Measurements from ENCODE around the gene SRSF8. TPM values are rescaled to one million over a fixed set of nuclear protein-coding genes. Genes with fewer than 3 reads are reported as not detected.

Gene SRSF8
- total and polyA plus RNA-seq, 4 experiments from 2014 or later, result 104 to 147 (median 112) TPM

DNA sequence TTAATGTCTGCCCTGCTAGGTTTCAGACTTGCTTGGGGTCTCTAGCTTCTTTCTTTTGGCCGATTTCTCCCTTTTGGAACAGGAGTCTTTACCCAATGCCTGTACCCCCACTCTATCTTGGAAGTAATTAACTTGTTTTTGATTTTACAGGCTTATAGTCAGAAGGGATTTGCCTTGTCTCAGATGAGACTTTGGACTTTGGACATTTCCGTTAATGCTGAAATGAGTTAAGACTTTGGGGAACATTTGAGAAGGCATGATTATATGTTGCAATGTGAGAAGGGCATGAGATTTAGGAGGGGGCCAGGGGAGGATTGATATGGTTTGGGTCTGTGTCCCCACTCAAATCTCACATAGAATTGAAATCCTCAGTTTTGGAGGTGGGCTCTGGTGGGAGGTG is 12.4 kb upstream of the SRSF8 start:
- no peaks in the 10 kb centered on the region for H3K9me3 Mint-ChIP-seq
- Histone ChIP-seq H3K27ac (ENCODE audit: low read depth, low read length) (no peak overlapping the region), H3K36me3 (ENCODE audit: insufficient read depth, low read length) (no peaks in the 10 kb centered on the region), H3K27me3 (ENCODE audit: insufficient read depth, low read length) (peaks cover 5% of the 10 kb centered on the region), H3K4me1 (ENCODE audit: insufficient read depth, low read length) (no peaks in the 10 kb centered on the region), H3K9me3 (ENCODE audit: control insufficient read depth in 1 of 2, low read length in 2 of 2) (no peaks in the 10 kb centered on the region), H3K4me3 (ENCODE audit: low read length in 2 of 2) (no peak overlapping the region)
- H3K27me3 Mint-ChIP-seq, result peaks cover 19 to 30% of the 10 kb centered on the region in 2 donors
- intact Hi-C loops (cut with micrococcal nuclease), result no loop called here
- no peak overlapping the region for H3K27ac Mint-ChIP-seq
- no peak overlapping the region for H3K4me3 Mint-ChIP-seq
- no peaks in the 10 kb centered on the region for H3K4me1 Mint-ChIP-seq
- H3K36me3 Mint-ChIP-seq, result peaks cover 0 to 3% of the 10 kb centered on the region in 2 donors
- no peak for DNase-seq
- CTCF ChIA-PET (ENCODE audit: partially characterized antibody), result no interaction called here
- POLR2A ChIA-PET (ENCODE audit: partially characterized antibody), result no interaction called here

DNA sequence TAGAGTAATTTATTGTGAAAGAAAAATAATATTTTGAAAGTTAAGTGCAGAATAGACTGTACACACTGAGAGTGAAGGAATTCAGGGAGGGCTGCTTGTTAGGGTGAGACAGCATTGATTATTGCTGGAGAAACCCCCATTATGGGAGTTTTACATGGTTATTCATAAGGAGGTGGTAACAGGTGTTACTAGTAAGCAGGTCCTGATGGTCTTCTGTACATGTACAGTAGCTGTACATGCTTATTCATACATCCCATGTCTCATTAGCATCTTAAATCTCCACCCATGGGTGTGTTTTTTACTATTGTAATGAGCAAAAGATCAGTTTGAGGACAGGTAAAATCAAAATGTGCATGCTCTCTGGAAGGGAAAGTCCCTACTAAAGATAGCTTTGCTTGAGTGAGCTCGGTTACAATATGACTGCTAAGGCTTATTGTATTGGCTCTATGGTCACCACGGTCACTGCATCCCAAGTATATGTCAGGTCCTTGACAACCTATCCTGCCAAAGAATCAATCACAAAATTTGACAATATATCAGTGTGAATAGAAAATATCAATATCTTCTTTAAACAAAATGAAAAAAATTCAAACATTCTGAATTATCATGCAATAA is 11.3 kb upstream of the SRSF8 start:
- Mint-ChIP-seq H3K27me3 (peaks cover 24 to 30% of the 10 kb centered on the region in 2 donors), H3K4me3 (no peak overlapping the region), H3K36me3 (peaks cover 0 to 3% of the 10 kb centered on the region in 2 donors), H3K9me3 (no peaks in the 10 kb centered on the region), H3K4me1 (no peaks in the 10 kb centered on the region), H3K27ac (no peak overlapping the region)
- intact Hi-C loops (cut with micrococcal nuclease), result no loop called here
- Histone ChIP-seq H3K27ac (ENCODE audit: low read depth, low read length) (no peak overlapping the region), H3K4me3 (ENCODE audit: low read length in 2 of 2) (no peak overlapping the region), H3K4me1 (ENCODE audit: insufficient read depth, low read length) (no peaks in the 10 kb centered on the region), H3K27me3 (ENCODE audit: insufficient read depth, low read length) (peaks cover 5% of the 10 kb centered on the region), H3K36me3 (ENCODE audit: insufficient read depth, low read length) (no peaks in the 10 kb centered on the region), H3K9me3 (ENCODE audit: control insufficient read depth in 1 of 2, low read length in 2 of 2) (no peaks in the 10 kb centered on the region)
- DNase-seq, result no peak
- CTCF ChIA-PET (ENCODE audit: partially characterized antibody), result interaction anchor here (1.5 kb wide), 1 partner anchor 12 kb away, joined by 5 read pairs; the partner anchor contains the start of gene SRSF8
- POLR2A ChIA-PET (ENCODE audit: partially characterized antibody), result no interaction called here

DNA sequence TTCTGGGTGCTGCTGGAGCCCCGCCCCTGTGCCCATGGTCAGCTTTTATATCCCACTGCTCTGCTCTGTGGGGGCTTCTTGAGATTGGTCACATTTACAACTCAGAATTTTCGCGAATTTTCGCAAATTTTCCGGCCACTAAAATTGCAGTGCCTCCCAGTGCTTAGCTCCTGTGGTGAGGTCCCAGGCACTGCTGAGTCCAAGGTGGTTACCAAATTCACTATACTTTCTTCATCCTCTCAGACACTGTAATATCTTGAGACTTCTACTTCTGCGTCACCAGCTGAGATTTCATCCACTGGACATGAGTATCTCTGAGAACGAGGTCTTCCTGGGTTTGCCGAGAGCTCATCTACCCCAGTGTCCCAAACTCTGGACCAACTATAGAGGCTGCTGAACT is 8.8 kb upstream of the SRSF8 start:
- Histone ChIP-seq H3K4me3 (ENCODE audit: low read length in 2 of 2) (no peak overlapping the region), H3K27ac (ENCODE audit: low read depth, low read length) (no peak overlapping the region), H3K27me3 (ENCODE audit: insufficient read depth, low read length) (peaks cover 5% of the 10 kb centered on the region), H3K4me1 (ENCODE audit: insufficient read depth, low read length) (no peaks in the 10 kb centered on the region), H3K36me3 (ENCODE audit: insufficient read depth, low read length) (no peaks in the 10 kb centered on the region), H3K9me3 (ENCODE audit: control insufficient read depth in 1 of 2, low read length in 2 of 2) (no peaks in the 10 kb centered on the region)
- no peaks in the 10 kb centered on the region for H3K9me3 Mint-ChIP-seq
- no peak overlapping the region for H3K4me3 Mint-ChIP-seq
- no peak for DNase-seq
- no peak overlapping the region for H3K27ac Mint-ChIP-seq
- intact Hi-C loops (cut with micrococcal nuclease), result no loop called here
- ChIA-PET POLR2A (ENCODE audit: partially characterized antibody) (interaction anchor here (1.8 kb wide), 1 partner anchor 10 kb away, joined by 12 read pairs; the partner anchor contains the start of gene SRSF8), CTCF (ENCODE audit: partially characterized antibody) (no interaction called here)
- no peaks in the 10 kb centered on the region for H3K4me1 Mint-ChIP-seq
- H3K27me3 Mint-ChIP-seq, result peaks cover 22 to 28% of the 10 kb centered on the region in 2 donors
- H3K36me3 Mint-ChIP-seq, result peaks cover 0 to 3% of the 10 kb centered on the region in 2 donors

DNA sequence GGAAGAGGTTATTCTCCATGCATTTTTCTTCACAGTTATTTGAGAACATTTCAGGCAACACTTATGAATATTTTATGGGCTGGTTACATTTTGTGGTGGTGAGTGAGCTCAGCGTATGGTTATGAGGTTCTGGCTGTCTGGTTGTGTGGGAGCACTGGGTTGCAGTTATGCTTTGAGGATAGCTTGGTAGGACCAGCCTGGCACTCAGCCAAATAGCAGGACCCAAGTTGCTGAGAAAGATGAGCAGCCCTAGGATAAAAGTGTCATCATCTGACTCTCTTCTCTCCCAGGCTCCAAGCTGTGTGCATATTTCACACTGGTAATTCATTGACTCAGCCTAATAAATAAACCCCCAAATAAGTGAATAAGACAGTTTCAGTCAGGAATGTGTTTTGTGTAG is 8.1 kb upstream of the SRSF8 start:
- H3K9me3 ChIP-seq (ENCODE audit: control insufficient read depth in 1 of 2, low read length in 2 of 2), result no peaks in the 10 kb centered on the region
- Mint-ChIP-seq H3K27me3 (peaks cover 17 to 22% of the 10 kb centered on the region in 2 donors), H3K9me3 (no peaks in the 10 kb centered on the region), H3K4me1 (no peaks in the 10 kb centered on the region), H3K36me3 (peaks cover 0 to 3% of the 10 kb centered on the region in 2 donors), H3K4me3 (no peak overlapping the region), H3K27ac (no peak overlapping the region)
- no peaks in the 10 kb centered on the region for H3K4me1 ChIP-seq (ENCODE audit: insufficient read depth, low read length)
- no peak overlapping the region for H3K4me3 ChIP-seq (ENCODE audit: low read length in 2 of 2)
- no peaks in the 10 kb centered on the region for H3K36me3 ChIP-seq (ENCODE audit: insufficient read depth, low read length)
- H3K27ac ChIP-seq (ENCODE audit: low read depth, low read length), result no peak overlapping the region
- CTCF ChIA-PET (ENCODE audit: partially characterized antibody), result no interaction called here
- DNase-seq, result no peak
- POLR2A ChIA-PET (ENCODE audit: partially characterized antibody), result interaction anchor here (1.8 kb wide), 1 partner anchor 9 kb away, joined by 12 read pairs; the partner anchor contains the start of gene SRSF8
- intact Hi-C loops (cut with micrococcal nuclease), result no loop called here
- peaks cover 5% of the 10 kb centered on the region for H3K27me3 ChIP-seq (ENCODE audit: insufficient read depth, low read length)

DNA sequence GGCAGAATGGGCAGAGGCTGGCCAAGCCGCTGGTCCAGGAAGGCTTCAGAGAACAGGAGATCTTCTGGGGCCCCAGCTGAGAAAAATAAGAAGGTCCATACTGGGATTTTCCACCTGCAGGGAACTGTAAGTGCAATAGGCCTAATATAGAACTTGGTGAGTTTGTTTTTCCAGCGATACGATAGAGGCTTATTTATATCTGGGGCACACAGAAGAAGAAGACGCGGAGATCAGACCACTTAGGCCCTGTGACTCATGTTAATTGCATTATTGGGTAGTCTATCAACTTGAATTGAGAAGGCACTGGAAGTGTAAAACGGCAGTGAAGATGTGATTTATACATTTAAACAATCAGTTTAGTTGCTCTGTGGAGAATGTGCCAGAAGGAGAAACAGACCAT is 7.7 kb upstream of the SRSF8 start:
- no peaks in the 10 kb centered on the region for H3K4me1 ChIP-seq (ENCODE audit: insufficient read depth, low read length)
- H3K36me3 ChIP-seq (ENCODE audit: insufficient read depth, low read length), result no peaks in the 10 kb centered on the region
- Mint-ChIP-seq H3K4me3 (no peak overlapping the region), H3K27me3 (peaks cover 17 to 18% of the 10 kb centered on the region in 2 donors), H3K27ac (no peak overlapping the region), H3K4me1 (no peaks in the 10 kb centered on the region), H3K9me3 (no peaks in the 10 kb centered on the region), H3K36me3 (peaks cover 0 to 3% of the 10 kb centered on the region in 2 donors)
- no peak overlapping the region for H3K27ac ChIP-seq (ENCODE audit: low read depth, low read length)
- ChIA-PET CTCF (ENCODE audit: partially characterized antibody) (no interaction called here), POLR2A (ENCODE audit: partially characterized antibody) (interaction anchor here (1.8 kb wide), 1 partner anchor 9 kb away, joined by 12 read pairs; the partner anchor contains the start of gene SRSF8)
- no peak overlapping the region for H3K4me3 ChIP-seq (ENCODE audit: low read length in 2 of 2)
- intact Hi-C loops (cut with micrococcal nuclease), result no loop called here
- peaks cover 5% of the 10 kb centered on the region for H3K27me3 ChIP-seq (ENCODE audit: insufficient read depth, low read length)
- no peaks in the 10 kb centered on the region for H3K9me3 ChIP-seq (ENCODE audit: control insufficient read depth in 1 of 2, low read length in 2 of 2)
- DNase-seq, result no peak

DNA sequence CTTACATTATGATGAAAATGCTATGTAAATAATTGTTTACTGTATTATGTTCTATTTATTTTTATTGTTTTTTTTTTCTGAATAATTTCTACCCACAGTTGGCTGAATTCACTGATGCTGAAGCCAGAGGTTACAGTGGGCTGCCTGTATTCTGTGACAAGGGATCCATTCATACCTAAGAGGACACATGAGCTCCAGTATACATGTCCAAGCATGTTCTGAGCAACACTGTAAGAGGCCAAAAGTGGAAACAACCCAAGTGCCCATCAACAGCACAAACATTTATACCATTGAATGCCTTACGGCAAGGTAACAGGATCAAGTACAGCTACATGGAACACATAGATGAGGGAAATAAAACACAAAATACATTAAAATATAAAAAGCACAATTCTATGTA is 1.4 kb upstream of the SRSF8 start:
- POLR2A ChIA-PET (ENCODE audit: partially characterized antibody), result interaction anchor here (6.4 to 13.9 kb wide), 2 partner anchors 27 to 86 kb away, joined by 138 to 376 read pairs; partner anchors contain the start of gene ENDOD1
- H3K9me3 Mint-ChIP-seq, result no peaks in the 10 kb centered on the region
- Histone ChIP-seq H3K9me3 (ENCODE audit: control insufficient read depth in 1 of 2, low read length in 2 of 2) (no peaks in the 10 kb centered on the region), H3K36me3 (ENCODE audit: insufficient read depth, low read length) (no peaks in the 10 kb centered on the region), H3K4me1 (ENCODE audit: insufficient read depth, low read length) (peaks cover 21% of the 10 kb centered on the region), H3K4me3 (ENCODE audit: low read length in 2 of 2) (no peak overlapping the region), H3K27me3 (ENCODE audit: insufficient read depth, low read length) (no peaks in the 10 kb centered on the region), H3K27ac (ENCODE audit: low read depth, low read length) (no peak overlapping the region)
- peaks cover 10 to 24% (median 17%) of the 10 kb centered on the region in 4 donors for H3K4me1 Mint-ChIP-seq
- H3K27ac Mint-ChIP-seq, result no peak overlapping the region
- intact Hi-C loops (cut with micrococcal nuclease), result loop anchor here (5.0 kb wide), 4 partner anchors 573 to 1868 kb away; partner anchors contain the start of genes ANKRD49, MRE11 and SLC36A4
- CTCF ChIA-PET (ENCODE audit: partially characterized antibody), result interaction anchor here (1.0 to 10.0 kb wide), 2 partner anchors 24 to 85 kb away, joined by 3 to 167 read pairs; no protein-coding TSS in a partner anchor
- H3K36me3 Mint-ChIP-seq, result peaks cover 4 to 13% of the 10 kb centered on the region in 2 donors
- no peak overlapping the region for H3K4me3 Mint-ChIP-seq
- H3K27me3 Mint-ChIP-seq, result peaks cover 0 to 8% of the 10 kb centered on the region in 2 donors
- DNase-seq, result no peak

DNA sequence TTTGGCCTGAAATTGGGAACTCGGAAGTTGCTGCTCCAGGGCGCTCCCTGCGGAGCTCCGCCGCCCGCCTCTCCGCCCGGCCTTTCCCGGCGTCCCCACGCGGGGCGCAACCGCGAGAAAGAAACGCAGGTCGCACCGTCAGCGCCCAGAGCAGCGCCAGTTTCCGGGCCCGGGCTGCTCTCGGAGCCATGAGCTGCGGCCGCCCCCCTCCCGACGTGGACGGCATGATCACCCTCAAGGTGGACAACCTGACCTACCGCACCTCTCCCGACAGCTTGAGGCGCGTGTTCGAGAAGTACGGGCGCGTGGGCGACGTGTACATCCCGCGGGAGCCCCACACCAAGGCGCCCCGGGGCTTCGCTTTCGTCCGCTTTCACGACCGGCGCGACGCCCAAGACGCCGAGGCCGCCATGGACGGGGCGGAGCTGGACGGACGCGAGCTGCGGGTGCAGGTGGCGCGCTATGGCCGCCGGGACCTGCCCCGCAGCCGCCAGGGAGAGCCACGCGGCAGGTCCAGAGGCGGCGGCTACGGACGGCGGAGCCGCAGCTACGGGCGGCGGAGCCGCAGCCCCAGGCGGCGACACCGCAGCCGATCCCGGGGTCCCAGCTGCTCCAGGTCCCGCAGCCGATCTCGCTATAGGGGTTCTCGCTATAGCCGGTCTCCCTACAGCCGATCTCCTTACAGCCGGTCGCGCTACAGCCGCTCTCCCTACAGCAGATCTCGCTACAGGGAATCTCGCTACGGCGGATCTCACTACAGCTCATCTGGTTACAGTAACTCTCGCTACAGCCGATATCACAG is 521 bp downstream of the SRSF8 start:
- Histone ChIP-seq H3K9me3 (ENCODE audit: control insufficient read depth in 1 of 2, low read length in 2 of 2) (no peaks in the 10 kb centered on the region), H3K4me3 (ENCODE audit: low read length in 2 of 2) (peak overlapping the region; percentile 92 to 96), H3K27me3 (ENCODE audit: insufficient read depth, low read length) (no peaks in the 10 kb centered on the region), H3K4me1 (ENCODE audit: insufficient read depth, low read length) (peaks cover 32% of the 10 kb centered on the region), H3K36me3 (ENCODE audit: insufficient read depth, low read length) (no peaks in the 10 kb centered on the region), H3K27ac (ENCODE audit: low read depth, low read length) (peak overlapping the region; percentile 95)
- ChIA-PET CTCF (ENCODE audit: partially characterized antibody) (interaction anchor here (0.7 to 10.0 kb wide), 24 partner anchors 9 to 1327 kb away, joined by 3 to 167 read pairs (median 5); partner anchors contain the start of genes CWC15, ENDOD1, FAM76B and KDM4D), POLR2A (ENCODE audit: partially characterized antibody) (interaction anchor here (0.6 to 13.9 kb wide), 40 partner anchors 9 to 1327 kb away, joined by 3 to 376 read pairs (median 4); partner anchors contain the start of genes C11orf54, CCDC82, CEP57 and CWC15)
- peaks cover 0 to 3% of the 10 kb centered on the region in 2 donors for H3K27me3 Mint-ChIP-seq
- intact Hi-C loops (cut with micrococcal nuclease), result loop anchor here (1.0 to 5.0 kb wide), 6 partner anchors 94 to 1870 kb away; partner anchors contain the start of genes ANKRD49, CWC15, KDM4D and MRE11
- H3K4me1 Mint-ChIP-seq, result peaks cover 20 to 35% (median 29%) of the 10 kb centered on the region in 4 donors
- H3K4me3 Mint-ChIP-seq, result peak overlapping the region; percentile 94 to 98 (median 96)
- peak; percentile 72 to 80 (median 78) for DNase-seq
- H3K27ac Mint-ChIP-seq, result peak overlapping the region; percentile 94 to 98 (median 96)
- H3K9me3 Mint-ChIP-seq, result no peaks in the 10 kb centered on the region
- peaks cover 10 to 18% of the 10 kb centered on the region in 2 donors for H3K36me3 Mint-ChIP-seq

Measured in CD4-positive, alpha-beta memory T cell (primary cell).